Parathyroid adenoma (tissue), 2 donors: Measurements from ENCODE around the gene CNGB1.

Experiments used
- H2AFZ ChIP-seq: fragments of 300-600 bp; sonication (generic); one replicate; pipeline ENCODE4 v1.7.0; 2017; ENCODE audit warnings: antibody characterized with exemption, mild to moderate bottlenecking
- H3K27ac ChIP-seq: fragments of 300-600 bp; sonication (generic); one replicate; pipeline ENCODE4 v1.7.0; 2017
- H3K27me3 ChIP-seq: fragments of 300-600 bp; sonication (generic); one replicate; pipeline ENCODE4 v1.7.0; 2017; ENCODE audit warnings: low read length; ENCODE audit not compliant: control insufficient read depth, insufficient read depth
- H3K36me3 ChIP-seq: fragments of 300-600 bp; sonication (generic); one replicate; pipeline ENCODE4 v1.7.0; 2017; ENCODE audit warnings: low read length; ENCODE audit not compliant: control insufficient read depth, insufficient read depth
- H3K4me1 ChIP-seq: fragments of 300-600 bp; sonication (generic); one replicate; pipeline ENCODE4 v1.7.0; 2017; ENCODE audit warnings: control low read depth
- H3K4me2 ChIP-seq: fragments of 300-600 bp; sonication (generic); one replicate; pipeline ENCODE4 v1.7.0; 2017; ENCODE audit warnings: low read length
- H3K4me3 ChIP-seq: fragments of 300-600 bp; sonication (generic); one replicate; pipeline ENCODE4 v1.7.0; 2017; ENCODE audit warnings: low read depth, low read length
- H3K79me2 ChIP-seq: fragments of 300-600 bp; sonication (generic); one replicate; pipeline ENCODE4 v1.7.0; 2017; ENCODE audit warnings: control low read depth
- H3K9ac ChIP-seq: fragments of 300-600 bp; sonication (generic); one replicate; pipeline ENCODE4 v1.7.0; 2017; ENCODE audit warnings: mild to moderate bottlenecking
- H3K9me3 ChIP-seq: fragments of 300-600 bp; sonication (generic); one replicate; pipeline ENCODE4 v1.7.0; 2017; ENCODE audit warnings: low read length; ENCODE audit not compliant: control insufficient read depth
- TF ChIP-seq, protein P1 (sequence below): fragments of 300-600 bp; sonication (generic); IDR thresholded peaks from one replicate; pipeline ENCODE4 v1.7.0; 2017; ENCODE audit warnings: antibody characterized with exemption, mild to moderate bottlenecking
- donor health status: primary hyperparathyroidism.

The CNGB1 gene

GRCh38 chr16:57971848-57972247, 920 bp upstream of the CNGB1 start:
- H3K4me3 ChIP-seq: no peak overlapping the region
- H3K27me3 ChIP-seq: no peaks in the 10 kb centered on the region
- no peaks in the 10 kb centered on the region for H3K4me1 ChIP-seq
- no peaks in the 10 kb centered on the region for H3K36me3 ChIP-seq
- H3K9ac ChIP-seq: no peak overlapping the region
- H3K27ac ChIP-seq: no peak overlapping the region
- H3K4me2 ChIP-seq: no peak overlapping the region
- no peaks in the 10 kb centered on the region for H3K79me2 ChIP-seq
- H3K9me3 ChIP-seq: no peaks in the 10 kb centered on the region
- TF ChIP-seq, protein P1, sequence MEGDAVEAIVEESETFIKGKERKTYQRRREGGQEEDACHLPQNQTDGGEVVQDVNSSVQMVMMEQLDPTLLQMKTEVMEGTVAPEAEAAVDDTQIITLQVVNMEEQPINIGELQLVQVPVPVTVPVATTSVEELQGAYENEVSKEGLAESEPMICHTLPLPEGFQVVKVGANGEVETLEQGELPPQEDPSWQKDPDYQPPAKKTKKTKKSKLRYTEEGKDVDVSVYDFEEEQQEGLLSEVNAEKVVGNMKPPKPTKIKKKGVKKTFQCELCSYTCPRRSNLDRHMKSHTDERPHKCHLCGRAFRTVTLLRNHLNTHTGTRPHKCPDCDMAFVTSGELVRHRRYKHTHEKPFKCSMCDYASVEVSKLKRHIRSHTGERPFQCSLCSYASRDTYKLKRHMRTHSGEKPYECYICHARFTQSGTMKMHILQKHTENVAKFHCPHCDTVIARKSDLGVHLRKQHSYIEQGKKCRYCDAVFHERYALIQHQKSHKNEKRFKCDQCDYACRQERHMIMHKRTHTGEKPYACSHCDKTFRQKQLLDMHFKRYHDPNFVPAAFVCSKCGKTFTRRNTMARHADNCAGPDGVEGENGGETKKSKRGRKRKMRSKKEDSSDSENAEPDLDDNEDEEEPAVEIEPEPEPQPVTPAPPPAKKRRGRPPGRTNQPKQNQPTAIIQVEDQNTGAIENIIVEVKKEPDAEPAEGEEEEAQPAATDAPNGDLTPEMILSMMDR: no peak
- no peak overlapping the region for H2AFZ ChIP-seq

DNA sequence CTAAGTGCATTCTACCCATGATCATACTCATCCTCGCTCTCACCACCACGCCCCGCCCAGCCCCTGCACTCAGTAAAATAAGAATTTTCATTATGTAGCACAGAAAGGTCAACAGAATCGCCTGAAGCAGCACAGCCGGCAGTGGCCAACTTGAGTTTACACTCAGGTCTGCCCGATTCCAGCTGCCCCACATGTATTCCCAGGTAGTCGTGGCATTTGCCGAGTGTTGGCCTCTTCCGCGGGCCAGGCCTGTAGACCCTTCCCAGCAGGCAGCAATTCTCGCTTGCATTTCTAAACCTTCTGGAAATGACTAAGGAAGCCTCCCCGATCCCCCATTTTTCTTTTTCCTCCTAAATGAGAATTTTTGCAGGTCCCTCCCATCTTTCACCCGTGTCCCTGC, 609 bp downstream of the CNGB1 start:
- Histone ChIP-seq H3K4me2 (no peak overlapping the region), H3K9ac (no peak overlapping the region), H3K79me2 (no peaks in the 10 kb centered on the region), H2AFZ (no peak overlapping the region), H3K4me1 (no peaks in the 10 kb centered on the region), H3K27me3 (no peaks in the 10 kb centered on the region), H3K4me3 (no peak overlapping the region), H3K27ac (no peak overlapping the region), H3K9me3 (no peaks in the 10 kb centered on the region), H3K36me3 (no peaks in the 10 kb centered on the region)
- TF ChIP-seq, protein P1: no peak

DNA sequence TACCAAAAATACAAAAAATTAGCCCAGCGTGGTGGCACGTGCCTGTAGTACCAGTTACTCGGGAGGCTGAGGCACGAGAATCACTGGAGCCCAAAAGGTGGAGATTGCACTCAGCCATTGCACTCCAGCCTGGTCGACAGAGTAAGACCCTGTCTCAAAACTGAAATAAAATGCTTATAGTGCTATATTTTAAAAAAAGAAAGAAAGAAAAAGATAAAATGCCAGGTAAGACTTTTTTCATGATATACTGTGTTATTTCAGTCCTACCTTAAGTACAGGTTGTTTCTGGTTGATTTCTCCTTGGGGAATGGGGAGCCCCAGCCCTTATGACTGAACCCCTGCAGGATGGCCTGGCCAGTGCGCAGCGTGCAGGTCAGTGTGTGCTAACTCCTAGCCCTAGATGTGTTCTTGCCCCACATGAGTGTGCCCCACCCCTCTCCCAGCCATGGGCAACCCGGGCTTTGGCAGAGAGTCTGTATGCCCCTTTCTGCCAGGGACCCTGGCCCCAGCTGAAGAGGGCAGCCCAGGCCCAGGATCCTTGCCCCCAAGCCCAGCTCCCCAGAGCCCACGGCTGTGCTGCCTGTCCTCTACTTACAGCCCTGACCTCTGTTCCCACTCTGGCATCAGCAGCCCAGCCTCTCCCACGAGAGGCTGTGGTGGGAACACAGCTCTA, 1.3 kb downstream of the CNGB1 start:
- no peaks in the 10 kb centered on the region for H3K9me3 ChIP-seq
- no peaks in the 10 kb centered on the region for H3K4me1 ChIP-seq
- TF ChIP-seq, protein P1: no peak
- H3K9ac ChIP-seq: no peak overlapping the region
- H3K27ac ChIP-seq: no peak overlapping the region
- no peak overlapping the region for H2AFZ ChIP-seq
- no peaks in the 10 kb centered on the region for H3K36me3 ChIP-seq
- H3K27me3 ChIP-seq: no peaks in the 10 kb centered on the region
- no peak overlapping the region for H3K4me3 ChIP-seq
- H3K79me2 ChIP-seq: no peaks in the 10 kb centered on the region
- H3K4me2 ChIP-seq: no peak overlapping the region

GRCh38 chr16:57967916-57968315, 3.0 kb downstream of the CNGB1 start:
- Histone ChIP-seq H2AFZ (no peak overlapping the region), H3K4me3 (no peak overlapping the region)
- TF ChIP-seq, protein P1: no peak

DNA sequence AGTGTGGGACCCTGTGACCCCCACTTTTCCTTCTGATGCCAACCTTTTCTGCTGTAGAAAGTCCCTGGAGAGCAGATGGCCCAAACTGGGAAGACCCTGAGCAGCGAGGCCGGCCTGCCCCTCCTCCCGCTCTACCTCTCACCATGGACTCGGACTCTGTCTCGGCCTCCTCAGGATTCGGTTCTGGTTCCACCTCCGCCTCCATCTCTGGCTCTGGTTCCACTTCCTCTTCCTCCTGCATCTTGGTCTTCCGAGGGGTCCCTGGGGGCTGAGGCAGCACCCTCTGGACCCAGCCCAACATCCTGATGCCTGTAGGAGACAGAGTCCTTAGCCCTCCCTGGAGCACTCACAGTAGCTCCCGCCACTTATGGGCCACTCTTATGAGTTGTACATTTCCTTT, 3.9 kb downstream of the CNGB1 start:
- no peak overlapping the region for H2AFZ ChIP-seq
- H3K4me3 ChIP-seq: no peak overlapping the region
- no peaks in the 10 kb centered on the region for H3K4me1 ChIP-seq
- no peaks in the 10 kb centered on the region for H3K27me3 ChIP-seq
- H3K9ac ChIP-seq: no peak overlapping the region
- TF ChIP-seq, protein P1: no peak
- H3K36me3 ChIP-seq: no peaks in the 10 kb centered on the region
- H3K79me2 ChIP-seq: no peaks in the 10 kb centered on the region
- H3K27ac ChIP-seq: no peak overlapping the region
- no peak overlapping the region for H3K4me2 ChIP-seq
- H3K9me3 ChIP-seq: no peaks in the 10 kb centered on the region

More at GRCh38 chr16:57967916-57968315, 3.0 kb downstream of the CNGB1 start:
- no peak overlapping the region for H3K9ac ChIP-seq
- H3K27ac ChIP-seq: no peak overlapping the region
- no peaks in the 10 kb centered on the region for H3K79me2 ChIP-seq
- no peaks in the 10 kb centered on the region for H3K27me3 ChIP-seq
- H3K4me1 ChIP-seq: no peaks in the 10 kb centered on the region
- no peak overlapping the region for H3K4me2 ChIP-seq
- H3K36me3 ChIP-seq: no peaks in the 10 kb centered on the region
- no peaks in the 10 kb centered on the region for H3K9me3 ChIP-seq
